GM23338 (cell line): ENCODE data around the gene AQP11.
"Not testable (repeated sequence)": the region's sequence is repeated elsewhere in the genome, so short reads cannot be mapped to it uniquely, and the experiment has no call there.

ENCODE experiments used
- EZH2 ChIP-seq: fragments of 200-600 bp; sonication (generic); IDR thresholded peaks from one replicate; pipeline ENCODE4 v1.8.0; 2017; ENCODE audit warnings: antibody characterized with exemption, mild to moderate bottlenecking, low read depth; ENCODE audit not compliant: unreplicated experiment
- TF ChIP-seq, protein P1 (sequence below), 2 experiments: fragments of 200-600 bp in 1 of 2; sonication (generic) in 1 of 2; conservative IDR thresholded peaks; 2 replicates each; pipeline versions ENCODE4 v1.5.1 to v1.6.1; 2016 to 2017; ENCODE audit warnings: antibody characterized with exemption in 2 of 2, low read depth in 2 of 2, mild to moderate bottlenecking in 2 of 2, moderate library complexity in 1 of 2

DNA sequence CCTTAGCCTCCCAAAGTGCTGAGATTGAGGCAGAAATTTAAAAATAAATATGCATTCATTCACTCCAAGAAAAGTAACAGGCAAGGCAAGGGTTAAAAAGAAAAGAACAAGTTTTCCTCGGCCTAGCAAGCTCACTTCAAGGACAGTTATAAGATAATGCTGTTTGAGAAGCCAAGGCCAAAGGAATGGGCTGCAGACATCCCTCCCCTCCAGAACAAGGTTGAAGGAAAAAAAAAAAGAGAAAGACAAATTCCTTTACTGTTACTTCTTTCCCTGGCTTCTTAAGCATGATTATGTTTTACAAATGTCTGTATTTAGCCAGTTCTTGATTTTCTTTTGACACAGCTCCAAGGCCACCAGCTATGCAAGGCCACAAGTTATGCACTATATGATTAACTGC lies 18.9 kb upstream of the AQP11 start:
- TF ChIP-seq EZH2, result not testable (repeated sequence)
- TF ChIP-seq, protein P1, sequence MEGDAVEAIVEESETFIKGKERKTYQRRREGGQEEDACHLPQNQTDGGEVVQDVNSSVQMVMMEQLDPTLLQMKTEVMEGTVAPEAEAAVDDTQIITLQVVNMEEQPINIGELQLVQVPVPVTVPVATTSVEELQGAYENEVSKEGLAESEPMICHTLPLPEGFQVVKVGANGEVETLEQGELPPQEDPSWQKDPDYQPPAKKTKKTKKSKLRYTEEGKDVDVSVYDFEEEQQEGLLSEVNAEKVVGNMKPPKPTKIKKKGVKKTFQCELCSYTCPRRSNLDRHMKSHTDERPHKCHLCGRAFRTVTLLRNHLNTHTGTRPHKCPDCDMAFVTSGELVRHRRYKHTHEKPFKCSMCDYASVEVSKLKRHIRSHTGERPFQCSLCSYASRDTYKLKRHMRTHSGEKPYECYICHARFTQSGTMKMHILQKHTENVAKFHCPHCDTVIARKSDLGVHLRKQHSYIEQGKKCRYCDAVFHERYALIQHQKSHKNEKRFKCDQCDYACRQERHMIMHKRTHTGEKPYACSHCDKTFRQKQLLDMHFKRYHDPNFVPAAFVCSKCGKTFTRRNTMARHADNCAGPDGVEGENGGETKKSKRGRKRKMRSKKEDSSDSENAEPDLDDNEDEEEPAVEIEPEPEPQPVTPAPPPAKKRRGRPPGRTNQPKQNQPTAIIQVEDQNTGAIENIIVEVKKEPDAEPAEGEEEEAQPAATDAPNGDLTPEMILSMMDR (conservative IDR thresholded peaks at IDR 0.05; ENCODE audit: low read depth in 2 of 2), result not testable (repeated sequence)
